Gastroesophageal sphincter (tissue), 4 donors: ENCODE data around the gene CD200R1L. TPM values are rescaled to one million over a fixed set of nuclear protein-coding genes. Genes with fewer than 3 reads are reported as not detected.

Experiments used
- ATAC-seq: fragments of 150-250 bp; one replicate; pipeline ENCODE4 v1.9.1; 2016; ENCODE audit warnings: mild to moderate bottlenecking, moderate library complexity
- H3K27ac ChIP-seq, 4 donors: fragments of 200-600 bp; sonication (generic) in 3 of 4; 1 replicate in 3 of 4; 2 replicates in 1 of 4; pipeline ENCODE4 v1.5.1; 2016 to 2019
- H3K27me3 ChIP-seq: fragments of 200-600 bp; sonication (generic); one replicate; pipeline ENCODE4 v1.5.1; 2019
- H3K36me3 ChIP-seq, 2 donors: fragments of 200-600 bp; sonication (generic); one replicate each; pipeline ENCODE4 v1.5.1; 2019; ENCODE audit warnings: control low read depth in 1 of 2
- H3K4me1 ChIP-seq, 3 donors: fragments of 200-600 bp; sonication (generic); 1 replicate in 2 of 3; 2 replicates in 1 of 3; pipeline ENCODE4 v1.5.1; 2016 to 2019; ENCODE audit warnings: control low read depth in 2 of 3
- H3K4me3 ChIP-seq, 2 donors: fragments of 200-600 bp; sonication (generic); one replicate each; pipeline ENCODE4 v1.5.1; 2019; ENCODE audit warnings: mild to moderate bottlenecking in 1 of 2, moderate library complexity in 1 of 2
- H3K9me3 ChIP-seq, 3 donors: fragments of 200-600 bp; sonication (generic); one replicate each; pipeline ENCODE4 v1.5.1; 2017 to 2019; ENCODE audit warnings: control low read depth in 2 of 3
- EP300 ChIP-seq: sonication (generic); formaldehyde crosslinking; IDR thresholded peaks from one replicate; pipeline ENCODE4 v1.6.1; 2017; ENCODE audit warnings: antibody characterized with exemption, mild to moderate bottlenecking
- POLR2A ChIP-seq, 2 donors: fragments of 450-650 bp; IDR thresholded peaks; one replicate each; pipeline ENCODE4 v1.6.1; 2017; ENCODE audit warnings: antibody characterized with exemption in 2 of 2, mild to moderate bottlenecking in 2 of 2, moderate library complexity in 1 of 2
- POLR2AphosphoS5 ChIP-seq: sonication (generic); formaldehyde crosslinking; IDR thresholded peaks from one replicate; pipeline ENCODE4 v1.6.1; 2017; ENCODE audit warnings: antibody characterized with exemption
- WGBS, 2 donors: methylation state at CpG; one replicate each; pipeline ENCODE4 v1.1.5; 2018; ENCODE audit warnings: low coverage in 1 of 2; 5-methylcytosine and 5-hydroxymethylcytosine counted together
- total RNA-seq, 4 donors: library from RNA; depleted of rRNA; stranded (reverse); fragments of >200 nt; gene quantifications; one replicate each; pipeline ENCODE4 v1.1.0, GENCODE V29; 2016
- TF ChIP-seq, protein P1 (sequence below), 4 experiments: fragments of 200-600 bp in 2 of 4; fragments of 450-650 bp in 2 of 4; sonication (generic) in 1 of 4; IDR thresholded peaks; one replicate each; pipeline ENCODE4 v1.5.1; 2017 to 2019; ENCODE audit warnings: antibody characterized with exemption in 4 of 4, mild to moderate bottlenecking in 2 of 4, moderate library complexity in 2 of 4

CD200R1L gene, protein sequence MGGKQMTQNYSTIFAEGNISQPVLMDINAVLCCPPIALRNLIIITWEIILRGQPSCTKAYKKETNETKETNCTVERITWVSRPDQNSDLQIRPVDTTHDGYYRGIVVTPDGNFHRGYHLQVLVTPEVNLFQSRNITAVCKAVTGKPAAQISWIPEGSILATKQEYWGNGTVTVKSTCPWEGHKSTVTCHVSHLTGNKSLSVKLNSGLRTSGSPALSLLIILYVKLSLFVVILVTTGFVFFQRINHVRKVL
- not detected for total RNA-seq

- Histone ChIP-seq H3K9me3 (peaks cover 0 to 19% (median 0%) of the 10 kb centered on the region in 3 donors), H3K4me1 (no peaks in the 10 kb centered on the region), H3K36me3 (no peaks in the 10 kb centered on the region), H3K4me3 (no peak within 1 kb of the TSS), H3K27ac (no peak within 1 kb of the TSS), H3K27me3 (no peaks in the 10 kb centered on the region)
- 63 to 70% methylated on average over 2 of the region's 2 CpGs for WGBS, 2 donors
- TF ChIP-seq EP300: no peak
- no peak for TF ChIP-seq POLR2AphosphoS5
- no peak for TF ChIP-seq POLR2A (IDR thresholded peaks at IDR 0.05)
- TF ChIP-seq, protein P1, sequence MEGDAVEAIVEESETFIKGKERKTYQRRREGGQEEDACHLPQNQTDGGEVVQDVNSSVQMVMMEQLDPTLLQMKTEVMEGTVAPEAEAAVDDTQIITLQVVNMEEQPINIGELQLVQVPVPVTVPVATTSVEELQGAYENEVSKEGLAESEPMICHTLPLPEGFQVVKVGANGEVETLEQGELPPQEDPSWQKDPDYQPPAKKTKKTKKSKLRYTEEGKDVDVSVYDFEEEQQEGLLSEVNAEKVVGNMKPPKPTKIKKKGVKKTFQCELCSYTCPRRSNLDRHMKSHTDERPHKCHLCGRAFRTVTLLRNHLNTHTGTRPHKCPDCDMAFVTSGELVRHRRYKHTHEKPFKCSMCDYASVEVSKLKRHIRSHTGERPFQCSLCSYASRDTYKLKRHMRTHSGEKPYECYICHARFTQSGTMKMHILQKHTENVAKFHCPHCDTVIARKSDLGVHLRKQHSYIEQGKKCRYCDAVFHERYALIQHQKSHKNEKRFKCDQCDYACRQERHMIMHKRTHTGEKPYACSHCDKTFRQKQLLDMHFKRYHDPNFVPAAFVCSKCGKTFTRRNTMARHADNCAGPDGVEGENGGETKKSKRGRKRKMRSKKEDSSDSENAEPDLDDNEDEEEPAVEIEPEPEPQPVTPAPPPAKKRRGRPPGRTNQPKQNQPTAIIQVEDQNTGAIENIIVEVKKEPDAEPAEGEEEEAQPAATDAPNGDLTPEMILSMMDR (IDR thresholded peaks at IDR 0.05): no peak
- ATAC-seq: no peak
These were observed at the start of gene CD200R1L for GRCh38 chr3:112846764-112847163. Gene CD200R1L (minus strand): TSS chr3:112846864. CDS start chr3:112829367, 17,497 bp downstream.

DNA sequence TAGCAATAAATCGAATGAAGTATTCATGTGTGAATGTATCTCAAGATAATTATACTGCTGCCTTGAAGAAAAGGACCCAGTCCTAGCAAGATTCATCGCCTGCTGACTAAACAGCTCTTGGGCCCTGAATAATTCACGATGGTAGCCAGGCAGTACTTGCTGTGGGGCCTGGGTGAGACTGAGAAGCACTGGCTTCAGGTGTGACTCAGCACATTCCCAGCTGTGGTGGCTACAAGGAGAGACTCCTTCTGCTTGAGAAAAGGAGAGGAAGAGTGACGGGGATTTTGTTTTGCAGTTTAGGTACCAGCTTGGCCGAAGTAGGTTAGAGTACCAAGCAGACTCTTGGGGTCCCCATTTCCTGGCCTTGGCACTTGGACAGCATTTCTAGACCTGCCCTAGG is 47.6 kb upstream of the CD200R1L start:
- H3K4me1 ChIP-seq: no peaks in the 10 kb centered on the region
- no peaks in the 10 kb centered on the region for H3K27me3 ChIP-seq
- H3K27ac ChIP-seq: no peak overlapping the region
- no peaks in the 10 kb centered on the region for H3K36me3 ChIP-seq
- WGBS, 2 donors: 71 to 89% methylated on average over 4 of the region's 5 CpGs
- H3K4me3 ChIP-seq: no peak overlapping the region
- no peak for ATAC-seq
- TF ChIP-seq EP300: no peak
- no peak for TF ChIP-seq POLR2AphosphoS5
- TF ChIP-seq POLR2A (IDR thresholded peaks at IDR 0.05): no peak
- TF ChIP-seq, protein P1 (IDR thresholded peaks at IDR 0.05): no peak
- H3K9me3 ChIP-seq: no peaks in the 10 kb centered on the region

GRCh38 chr3:112889357-112889756 is 42.7 kb upstream of the CD200R1L start:
- no peak overlapping the region for H3K27ac ChIP-seq
- no peaks in the 10 kb centered on the region for H3K9me3 ChIP-seq
- no peaks in the 10 kb centered on the region for H3K27me3 ChIP-seq
- H3K36me3 ChIP-seq: no peaks in the 10 kb centered on the region
- H3K4me1 ChIP-seq: no peaks in the 10 kb centered on the region
- H3K4me3 ChIP-seq: no peak overlapping the region
- no peak for ATAC-seq
- WGBS, 2 donors: 67 to 74% methylated on average over 2 to 3 of the region's 3 CpGs
- TF ChIP-seq, protein P1 (IDR thresholded peaks at IDR 0.05): no peak
- no peak for TF ChIP-seq POLR2AphosphoS5
- no peak for TF ChIP-seq POLR2A (IDR thresholded peaks at IDR 0.05)
- no peak for TF ChIP-seq EP300

DNA sequence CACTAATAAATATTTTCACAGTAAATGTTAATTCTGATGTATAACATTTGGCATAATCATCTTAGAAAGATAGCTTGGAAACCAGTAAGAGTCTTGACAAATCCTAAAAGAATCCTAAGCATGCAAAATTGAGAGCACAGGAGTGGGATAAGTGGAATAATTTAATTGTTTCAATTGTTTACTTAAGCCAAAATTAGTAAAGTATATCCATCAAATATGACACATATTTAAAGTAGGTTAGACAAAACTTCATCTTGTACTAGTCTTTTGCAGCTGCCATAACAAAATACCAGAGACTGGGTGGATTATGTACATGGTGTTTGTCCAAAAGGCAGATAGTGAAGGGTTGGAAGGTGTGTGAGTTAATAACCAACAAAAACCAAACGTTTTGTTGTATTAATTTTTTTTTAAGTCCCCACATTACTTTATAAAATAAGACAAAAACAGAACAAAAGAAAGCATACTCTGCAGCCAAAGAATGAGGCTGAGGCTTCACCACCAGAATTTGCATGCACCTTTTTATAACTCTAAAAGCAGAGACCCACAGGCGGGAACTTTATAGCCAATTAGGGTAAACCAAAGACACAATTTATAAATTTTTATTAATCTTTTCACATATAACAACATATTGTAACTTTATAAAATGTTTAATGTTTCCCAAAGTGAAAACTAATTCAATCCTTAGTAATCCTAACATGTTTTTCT is 41.9 kb upstream of the CD200R1L start:
- H3K4me1 ChIP-seq: no peaks in the 10 kb centered on the region
- ATAC-seq: no peak
- H3K36me3 ChIP-seq: no peaks in the 10 kb centered on the region
- no peak overlapping the region for H3K27ac ChIP-seq
- H3K9me3 ChIP-seq: no peaks in the 10 kb centered on the region
- H3K4me3 ChIP-seq: no peak overlapping the region
- H3K27me3 ChIP-seq: no peaks in the 10 kb centered on the region
- 37 to 56% methylated on average over 2 of the region's 2 CpGs for WGBS, 2 donors
- TF ChIP-seq POLR2A (IDR thresholded peaks at IDR 0.05) (no peak), POLR2AphosphoS5 (no peak), EP300 (no peak)
- TF ChIP-seq, protein P1 (IDR thresholded peaks at IDR 0.05): no peak
